ENCODE results near the gene COX5A.

COX5A gene

DNA sequence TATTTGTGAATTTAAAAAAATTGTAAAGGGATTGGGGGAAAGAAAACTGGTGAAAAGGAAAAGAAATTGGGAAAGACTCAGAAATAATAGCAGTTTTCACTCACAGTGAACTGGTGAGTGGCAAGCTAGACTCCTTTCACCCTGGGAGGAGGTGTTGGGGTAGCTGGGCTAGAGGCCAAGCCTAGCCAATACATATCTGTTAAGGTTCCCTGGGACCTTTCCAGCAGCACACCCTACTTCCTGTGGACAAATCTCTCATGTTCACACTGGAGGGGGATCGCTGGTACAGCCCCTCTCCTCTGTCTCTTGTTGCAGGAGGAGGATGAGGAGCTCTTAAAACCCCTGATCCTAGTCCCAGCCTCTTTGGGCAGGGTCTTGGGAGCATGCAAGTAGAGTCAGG lies 22.4 kb upstream of the COX5A start:
- Mint-ChIP-seq H3K4me3 (no peak overlapping the region), H3K9me3 (no peaks in the 10 kb centered on the region), H3K36me3 (ENCODE audit: low read depth) (no peaks in the 10 kb centered on the region), H3K4me1 (ENCODE audit: low read depth) (peaks cover 34% of the 10 kb centered on the region), H3K27ac (no peak overlapping the region), H3K27me3 (peaks cover 78% of the 10 kb centered on the region)
- intact Hi-C loops (cut with micrococcal nuclease) = no loop called here

DNA sequence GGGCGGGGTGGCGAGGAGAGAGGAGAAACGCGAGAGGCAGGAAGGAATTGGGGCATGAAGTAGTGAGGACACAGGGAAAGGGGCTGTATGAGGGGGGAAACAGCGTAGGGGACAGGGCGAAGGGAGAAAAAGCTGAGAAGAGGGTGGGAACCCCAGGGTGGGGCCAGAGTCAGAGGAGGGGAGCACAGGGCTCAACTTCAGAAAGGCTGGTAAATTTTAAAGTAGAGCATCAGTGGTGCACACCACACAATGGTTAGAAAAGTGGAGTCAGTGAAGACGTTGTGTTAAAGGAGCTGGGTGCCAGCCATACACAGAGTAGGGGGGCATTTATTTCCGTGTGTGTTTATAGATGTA lies 21.7 kb upstream of the COX5A start:
- H3K4me1 Mint-ChIP-seq (ENCODE audit: low read depth) = peaks cover 41% of the 10 kb centered on the region
- H3K4me3 Mint-ChIP-seq = no peak overlapping the region
- intact Hi-C loops (cut with micrococcal nuclease) = loop anchor here (10.0 kb wide), 1 partner anchor 65 kb away; the partner anchor contains the start of gene PPCDC
- peaks cover 84% of the 10 kb centered on the region for H3K27me3 Mint-ChIP-seq
- H3K27ac Mint-ChIP-seq = no peak overlapping the region
- H3K9me3 Mint-ChIP-seq = no peaks in the 10 kb centered on the region
- H3K36me3 Mint-ChIP-seq (ENCODE audit: low read depth) = no peaks in the 10 kb centered on the region

DNA sequence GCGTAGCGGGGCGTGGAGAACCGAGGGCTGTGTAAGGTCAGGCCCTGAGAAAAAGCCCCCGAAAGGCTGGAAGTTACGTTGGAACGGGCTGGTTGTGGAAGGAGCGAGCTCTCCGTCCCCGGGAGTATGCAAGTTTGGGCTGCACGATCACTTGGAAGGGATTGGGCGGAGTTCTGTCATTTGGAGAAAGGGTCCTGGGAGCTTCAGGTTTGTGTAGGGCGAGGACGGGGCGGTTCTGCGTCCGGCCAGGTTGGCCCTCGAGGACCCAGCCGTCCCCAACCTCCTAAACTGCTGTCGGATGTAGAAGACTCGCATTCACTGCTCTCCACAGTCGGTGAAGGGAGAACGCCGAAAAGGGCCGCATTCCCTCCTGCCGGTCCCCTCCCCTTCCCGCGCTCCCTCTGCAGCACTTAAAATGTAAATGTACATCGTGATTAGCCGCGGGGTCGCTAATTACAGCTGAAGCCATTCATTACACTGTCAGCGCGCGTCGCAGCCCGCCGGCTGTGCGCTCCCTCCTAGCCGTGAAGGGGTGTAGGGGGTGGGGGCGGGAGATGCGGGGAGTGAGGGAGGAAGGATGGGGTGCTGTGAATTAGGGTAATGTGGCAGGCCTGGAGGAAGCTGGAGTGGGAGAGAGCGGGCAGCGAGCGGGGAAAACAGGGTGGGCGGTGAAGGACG lies 21.2 kb upstream of the COX5A start:
- peak overlapping the region; percentile 74 for H3K4me3 Mint-ChIP-seq
- no peaks in the 10 kb centered on the region for H3K36me3 Mint-ChIP-seq (ENCODE audit: low read depth)
- H3K27ac Mint-ChIP-seq = no peak overlapping the region
- no peaks in the 10 kb centered on the region for H3K9me3 Mint-ChIP-seq
- intact Hi-C loops (cut with micrococcal nuclease) = loop anchor here (10.0 kb wide), 1 partner anchor 66 kb away; the partner anchor contains the start of gene PPCDC
- H3K4me1 Mint-ChIP-seq (ENCODE audit: low read depth) = peaks cover 46% of the 10 kb centered on the region
- peaks cover 84% of the 10 kb centered on the region for H3K27me3 Mint-ChIP-seq

DNA sequence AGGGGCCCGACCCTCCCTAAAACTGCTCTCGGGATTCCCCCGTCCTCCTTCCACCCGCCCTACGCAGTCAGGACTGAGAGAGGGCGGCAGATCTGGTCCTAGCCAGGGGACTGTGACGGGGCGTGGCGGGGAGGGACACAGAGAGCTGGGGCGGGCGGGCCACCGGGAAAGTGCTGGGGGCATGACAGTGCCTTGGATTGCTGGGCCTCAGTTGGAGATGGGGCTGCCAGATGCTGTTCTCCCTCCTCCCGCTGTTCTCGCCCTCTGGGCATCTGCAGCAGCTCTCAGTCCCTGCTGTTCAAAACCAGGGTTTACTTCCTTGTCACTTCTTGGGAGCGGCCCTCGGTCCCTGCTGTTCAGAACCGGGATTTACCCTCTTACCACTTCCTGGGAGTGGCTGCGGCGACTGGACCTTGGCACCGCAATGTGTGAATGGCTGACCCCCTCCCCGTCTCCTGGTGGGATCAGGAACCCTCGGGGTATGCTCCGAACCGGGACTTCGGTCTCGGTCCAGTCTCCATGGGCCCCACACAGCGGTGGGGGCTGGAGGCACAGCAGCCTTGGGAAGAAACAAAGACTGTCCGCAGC lies 20.5 kb upstream of the COX5A start:
- peaks cover 49% of the 10 kb centered on the region for H3K4me1 Mint-ChIP-seq (ENCODE audit: low read depth)
- H3K9me3 Mint-ChIP-seq = no peaks in the 10 kb centered on the region
- H3K27ac Mint-ChIP-seq = peak overlapping the region; percentile 71
- intact Hi-C loops (cut with micrococcal nuclease) = loop anchor here (10.0 kb wide), 1 partner anchor 66 kb away; the partner anchor contains the start of gene PPCDC
- peak overlapping the region; percentile 74 for H3K4me3 Mint-ChIP-seq
- H3K27me3 Mint-ChIP-seq = peaks cover 79% of the 10 kb centered on the region
- H3K36me3 Mint-ChIP-seq (ENCODE audit: low read depth) = no peaks in the 10 kb centered on the region

DNA sequence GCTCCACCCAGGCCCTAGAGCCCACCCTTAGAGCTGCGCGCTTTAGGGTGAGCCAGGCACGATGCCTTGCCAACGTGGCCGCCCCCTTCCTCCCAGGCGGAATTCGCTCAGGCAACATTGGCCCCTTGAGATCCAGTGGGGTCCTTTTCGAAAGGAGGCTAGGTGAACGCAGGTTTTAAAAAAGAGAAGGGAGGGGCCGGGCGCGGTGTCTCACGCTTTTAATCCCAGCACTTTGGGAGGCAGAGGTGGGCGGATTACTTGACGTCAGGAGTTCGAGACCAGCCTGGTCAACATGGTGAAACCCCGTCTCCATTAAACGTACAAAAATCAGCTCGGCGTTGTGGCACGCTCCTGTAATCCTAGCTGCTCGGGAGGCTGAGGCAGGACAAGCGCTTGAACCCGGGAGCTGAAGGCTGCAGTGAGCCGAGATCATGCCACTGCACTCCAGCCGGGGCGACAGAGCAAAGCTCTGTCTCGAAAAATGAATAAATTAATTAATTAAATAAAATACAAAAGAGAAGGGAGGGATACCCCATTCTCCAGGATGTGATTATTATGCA lies 19.7 kb upstream of the COX5A start:
- Mint-ChIP-seq H3K27ac (peak overlapping the region; percentile 71), H3K4me1 (ENCODE audit: low read depth) (peaks cover 49% of the 10 kb centered on the region), H3K4me3 (peak overlapping the region; percentile 74), H3K36me3 (ENCODE audit: low read depth) (no peaks in the 10 kb centered on the region), H3K9me3 (no peaks in the 10 kb centered on the region), H3K27me3 (peaks cover 71% of the 10 kb centered on the region)
- intact Hi-C loops (cut with micrococcal nuclease) = loop anchor here (2.0 to 10.0 kb wide), 2 partner anchors 67 to 247 kb away; partner anchors contain the start of gene PPCDC

DNA sequence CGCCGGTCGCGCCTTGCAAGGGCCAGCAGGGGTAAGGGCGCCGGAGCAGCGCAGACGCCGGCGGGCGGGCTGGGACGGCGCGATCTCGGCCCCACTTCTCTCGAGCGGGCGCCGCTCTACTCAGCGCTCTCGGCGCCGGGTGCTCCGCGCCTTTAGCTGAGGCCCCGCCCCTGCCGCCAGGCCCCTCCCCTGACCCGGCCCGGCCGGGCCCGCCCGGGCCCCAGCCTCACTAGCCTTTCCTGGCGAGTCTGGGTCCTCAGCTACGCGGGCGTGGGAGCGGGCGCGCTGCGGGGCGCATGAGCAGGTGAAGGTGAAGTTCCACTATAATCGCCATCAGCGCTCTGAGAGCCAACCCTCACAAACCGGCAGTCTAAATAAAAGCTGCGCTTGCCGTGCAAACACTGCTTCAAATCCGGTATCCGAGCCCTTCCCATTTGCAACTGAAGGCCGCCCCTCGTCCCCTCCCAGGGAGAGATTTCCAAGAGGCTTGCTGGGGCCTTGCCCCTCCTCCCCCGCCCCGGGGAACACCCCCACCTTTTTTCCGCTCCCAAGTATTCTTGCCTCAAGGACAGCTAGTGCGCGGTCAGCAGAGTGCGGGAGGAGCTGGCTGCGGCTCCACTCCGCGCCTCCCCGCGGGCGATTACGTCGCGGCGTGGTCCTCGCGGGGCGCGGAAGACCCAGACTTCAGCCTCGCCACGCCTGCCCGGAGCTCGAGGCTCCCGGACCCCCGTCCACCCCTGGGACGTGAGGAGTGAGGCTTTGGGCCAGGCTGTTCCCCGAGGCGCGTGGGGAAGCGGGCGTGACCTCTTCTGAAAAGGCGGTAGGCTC lies 19.0 kb upstream of the COX5A start, which contains the start of gene RPP25:
TSS of gene RPP25 (minus strand) at position 125 of the 828 bp plus-strand sequence. CDS start 189 bp downstream, outside the sequence.
- Mint-ChIP-seq H3K27ac (peak within 1 kb of the TSS; percentile 71), H3K27me3 (peaks cover 64% of the 10 kb centered on the region), H3K4me3 (peak within 1 kb of the TSS; percentile 74)

DNA sequence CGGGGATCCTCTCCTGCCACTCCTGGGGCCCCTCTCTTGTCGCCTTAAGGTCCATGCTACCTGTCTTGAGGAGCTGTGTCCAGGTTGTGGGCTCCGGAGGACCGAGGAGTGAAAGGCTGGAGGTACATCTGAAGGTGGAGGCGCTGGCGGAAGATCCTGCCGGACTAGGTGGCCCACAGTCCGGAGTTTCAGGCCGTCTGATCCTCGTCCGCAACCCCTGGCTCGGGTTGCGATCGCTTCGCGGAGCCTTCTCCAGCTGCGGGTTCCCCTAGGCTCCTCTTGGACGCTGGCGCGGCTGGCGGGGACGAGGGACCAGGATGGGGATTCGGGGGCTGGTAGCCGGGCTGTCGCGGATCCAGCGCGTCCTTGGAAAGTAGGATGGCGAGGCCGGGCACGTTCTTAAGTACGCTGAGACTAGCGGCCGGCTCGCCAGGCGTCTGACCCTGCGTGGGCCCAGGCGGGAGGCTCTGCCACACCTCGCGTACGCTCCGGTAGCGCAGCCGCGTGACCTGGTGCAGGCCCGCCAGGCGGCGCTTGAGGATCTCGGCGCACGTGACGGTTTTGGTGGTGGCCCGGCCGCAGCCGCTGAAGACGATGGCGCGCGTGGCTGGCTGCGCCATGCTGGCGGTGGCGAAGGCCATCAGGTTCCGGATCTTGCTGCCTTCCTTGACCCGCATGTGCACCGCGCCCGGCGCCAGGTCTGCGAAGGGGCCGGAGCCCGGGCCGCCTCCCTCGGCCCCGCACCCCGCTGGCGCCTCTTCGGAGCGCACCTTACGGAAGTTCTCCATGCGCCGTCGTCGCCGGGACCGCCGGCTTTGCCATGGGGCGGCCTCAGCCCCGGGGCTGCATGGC lies 18.1 kb upstream of the COX5A start:
- Mint-ChIP-seq H3K36me3 (ENCODE audit: low read depth) (no peaks in the 10 kb centered on the region), H3K27me3 (peaks cover 55% of the 10 kb centered on the region), H3K4me3 (peak overlapping the region; percentile 74), H3K27ac (peak overlapping the region; percentile 71), H3K9me3 (no peaks in the 10 kb centered on the region), H3K4me1 (ENCODE audit: low read depth) (peaks cover 49% of the 10 kb centered on the region)
- intact Hi-C loops (cut with micrococcal nuclease) = loop anchor here (2.0 to 10.0 kb wide), 2 partner anchors 69 to 249 kb away; partner anchors contain the start of gene PPCDC

More for the DNA sequence above, 19.0 kb upstream of the COX5A start, which contains the start of gene RPP25:
- Mint-ChIP-seq H3K9me3 (no peaks in the 10 kb centered on the region), H3K36me3 (ENCODE audit: low read depth) (no peaks in the 10 kb centered on the region), H3K4me1 (ENCODE audit: low read depth) (peaks cover 49% of the 10 kb centered on the region)
- intact Hi-C loops (cut with micrococcal nuclease) = loop anchor here (2.0 to 10.0 kb wide), 2 partner anchors 68 to 248 kb away; partner anchors contain the start of gene PPCDC

DNA sequence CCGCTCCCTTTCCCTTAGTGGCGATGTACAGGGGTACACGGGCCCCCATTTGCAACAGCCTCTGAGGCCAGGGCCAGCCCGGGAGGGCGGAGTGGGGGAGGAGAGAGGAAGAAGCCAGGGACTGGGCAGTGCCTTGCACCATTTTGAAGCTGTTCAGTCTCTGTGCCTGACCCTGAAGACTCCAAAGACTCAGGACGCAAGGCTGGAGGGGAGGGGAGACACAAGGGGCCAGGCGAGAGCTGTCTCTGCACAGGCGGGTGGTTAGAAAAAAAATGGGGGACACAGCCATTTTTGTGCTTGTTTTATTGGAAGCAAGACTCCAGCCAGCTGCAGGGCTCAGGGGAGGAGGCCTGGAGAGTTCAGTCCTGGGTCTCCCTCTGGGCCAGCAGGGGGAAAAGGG lies 17.1 kb upstream of the COX5A start:
- H3K4me3 Mint-ChIP-seq = peak overlapping the region; percentile 74
- H3K27ac Mint-ChIP-seq = peak overlapping the region; percentile 71
- no peaks in the 10 kb centered on the region for H3K36me3 Mint-ChIP-seq (ENCODE audit: low read depth)
- H3K27me3 Mint-ChIP-seq = peaks cover 45% of the 10 kb centered on the region
- no peaks in the 10 kb centered on the region for H3K9me3 Mint-ChIP-seq
- intact Hi-C loops (cut with micrococcal nuclease) = loop anchor here (10.0 kb wide), 1 partner anchor 70 kb away; the partner anchor contains the start of gene PPCDC
- peaks cover 54% of the 10 kb centered on the region for H3K4me1 Mint-ChIP-seq (ENCODE audit: low read depth)

DNA sequence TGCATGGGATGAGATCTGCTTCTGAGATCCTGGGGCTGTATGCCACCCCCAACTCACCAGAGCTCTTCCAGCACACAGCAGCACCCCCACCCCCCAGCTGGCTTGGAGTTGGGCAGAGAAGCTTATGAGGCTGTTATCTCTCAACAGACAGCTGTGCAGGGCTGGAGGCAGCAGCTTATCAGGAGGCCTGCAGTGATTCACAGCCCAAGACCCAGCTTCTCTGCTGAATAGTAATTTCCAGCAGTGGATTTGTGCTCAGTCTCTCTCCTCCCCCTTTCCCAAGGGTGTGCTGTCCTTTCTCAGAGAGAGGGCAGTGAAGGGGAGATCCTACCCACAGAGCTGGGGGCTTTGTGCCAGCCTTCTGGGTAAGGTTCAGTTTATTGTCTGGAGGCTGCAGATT lies 16.6 kb upstream of the COX5A start:
- intact Hi-C loops (cut with micrococcal nuclease) = loop anchor here (5.0 to 10.0 kb wide), 3 partner anchors 70 to 317 kb away; partner anchors contain the start of gene PPCDC
- Mint-ChIP-seq H3K9me3 (no peaks in the 10 kb centered on the region), H3K27ac (no peak overlapping the region), H3K4me1 (ENCODE audit: low read depth) (peaks cover 52% of the 10 kb centered on the region), H3K4me3 (peak overlapping the region; percentile 74), H3K27me3 (peaks cover 40% of the 10 kb centered on the region), H3K36me3 (ENCODE audit: low read depth) (no peaks in the 10 kb centered on the region)

DNA sequence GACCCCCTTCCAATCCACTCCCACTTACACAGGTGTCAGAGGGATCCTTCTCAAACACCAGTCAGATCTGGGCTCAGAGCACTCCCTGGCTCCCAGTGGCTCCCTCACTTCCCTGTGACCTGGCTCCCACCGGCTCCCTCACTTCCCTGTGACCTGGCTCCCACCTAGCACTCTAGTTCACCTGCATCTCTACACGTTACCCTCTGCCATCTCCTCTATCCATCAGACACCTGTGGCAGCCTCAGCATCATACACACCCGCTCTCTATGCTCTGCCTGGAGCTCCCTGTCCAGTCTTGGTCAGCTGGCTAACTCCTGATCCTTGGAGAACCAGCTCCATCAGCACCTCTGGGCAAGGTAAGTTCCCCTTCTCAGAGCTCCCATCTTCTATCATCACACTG lies 13.1 kb upstream of the COX5A start:
- Mint-ChIP-seq H3K4me3 (no peak overlapping the region), H3K4me1 (ENCODE audit: low read depth) (peaks cover 28% of the 10 kb centered on the region)
- intact Hi-C loops (cut with micrococcal nuclease) = loop anchor here (5.0 to 10.0 kb wide), 3 partner anchors 74 to 314 kb away; partner anchors contain the start of gene PPCDC

DNA sequence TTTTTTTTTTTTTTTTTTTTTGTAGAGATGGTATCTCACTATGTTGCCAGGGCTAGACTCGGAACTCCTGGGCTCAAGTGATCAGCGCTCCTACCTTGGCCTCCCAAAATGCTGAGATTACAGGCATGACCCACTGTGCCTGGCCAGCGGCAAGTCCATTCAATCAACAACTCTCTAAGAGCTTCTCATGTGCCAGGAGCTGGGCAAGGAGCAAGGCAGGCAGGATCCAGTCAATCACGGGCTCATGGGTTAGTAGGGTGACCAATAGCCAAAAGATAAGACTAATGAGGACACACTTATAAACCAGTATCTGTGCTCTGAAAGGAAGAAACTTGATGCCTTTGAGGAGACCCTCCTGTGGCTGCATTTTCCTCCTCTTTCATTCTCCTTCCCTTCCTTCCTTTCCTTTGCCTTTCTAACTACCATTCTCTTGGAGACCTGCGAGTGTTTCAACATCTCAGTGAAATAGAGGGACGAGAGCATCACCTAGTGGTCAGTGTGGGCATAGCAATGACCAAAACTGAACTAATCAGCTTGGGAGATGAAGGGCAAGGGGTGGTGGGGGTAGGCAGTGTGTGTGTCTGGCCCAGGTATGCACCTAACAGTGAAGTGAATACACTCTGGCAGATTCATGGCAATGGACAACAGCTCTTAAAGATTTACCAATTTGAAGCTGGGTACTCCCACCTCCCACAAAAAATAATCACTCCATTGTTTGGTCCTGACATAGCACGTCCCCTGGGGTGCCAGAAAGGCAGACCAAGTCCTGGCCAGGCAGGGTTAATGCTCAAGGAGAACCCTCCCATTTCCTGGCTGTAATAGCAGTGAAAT lies 12.4 kb upstream of the COX5A start:
- peaks cover 21% of the 10 kb centered on the region for H3K4me1 Mint-ChIP-seq (ENCODE audit: low read depth)
- peaks cover 6% of the 10 kb centered on the region for H3K27me3 Mint-ChIP-seq
- H3K36me3 Mint-ChIP-seq (ENCODE audit: low read depth) = no peaks in the 10 kb centered on the region
- H3K4me3 Mint-ChIP-seq = no peak overlapping the region
- H3K27ac Mint-ChIP-seq = no peak overlapping the region
- no peaks in the 10 kb centered on the region for H3K9me3 Mint-ChIP-seq
- intact Hi-C loops (cut with micrococcal nuclease) = loop anchor here (5.0 to 10.0 kb wide), 3 partner anchors 75 to 313 kb away; partner anchors contain the start of gene PPCDC

More for the DNA sequence above, 13.1 kb upstream of the COX5A start:
- Mint-ChIP-seq H3K27me3 (peaks cover 13% of the 10 kb centered on the region), H3K27ac (no peak overlapping the region), H3K36me3 (ENCODE audit: low read depth) (no peaks in the 10 kb centered on the region), H3K9me3 (no peaks in the 10 kb centered on the region)

DNA sequence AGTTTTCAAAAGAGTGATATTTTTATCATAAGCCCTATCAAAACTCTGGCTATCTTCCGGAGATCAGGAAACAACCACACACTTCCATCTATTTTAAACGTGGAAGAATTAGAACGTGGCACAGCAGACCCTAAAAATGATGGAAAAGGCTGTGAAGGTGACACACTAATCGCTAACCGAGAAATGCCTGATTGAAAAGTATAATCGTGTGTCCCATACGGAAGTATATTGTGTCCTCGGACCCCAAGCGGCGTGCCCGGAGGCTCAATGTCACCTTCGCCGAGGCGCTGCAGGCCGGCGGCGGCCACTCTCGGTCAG lies 642 bp downstream of the COX5A start:
- Mint-ChIP-seq H3K36me3 (ENCODE audit: low read depth) (peaks cover 23% of the 10 kb centered on the region), H3K9me3 (no peaks in the 10 kb centered on the region), H3K27ac (peak overlapping the region; percentile 88), H3K4me3 (peak overlapping the region; percentile 85), H3K27me3 (peaks cover under 1% of the 10 kb centered on the region), H3K4me1 (ENCODE audit: low read depth) (peaks cover 20% of the 10 kb centered on the region)
- intact Hi-C loops (cut with micrococcal nuclease) = loop anchor here (5.0 kb wide), 3 partner anchors 35 to 160 kb away; partner anchors contain the start of gene ULK3

All from dendritic cell treated with granulocyte-macrophage colony-stimulating factor and Interleukin-4, amounts not matched to agents 40 ng/mL and 50 ng/mL, for 4 days (primary cell).